Measurements from ENCODE around the gene AVP.
A peak's percentile ranks its signal among the peaks of the same experiment; 100 is the strongest.

The AVP gene

DNA sequence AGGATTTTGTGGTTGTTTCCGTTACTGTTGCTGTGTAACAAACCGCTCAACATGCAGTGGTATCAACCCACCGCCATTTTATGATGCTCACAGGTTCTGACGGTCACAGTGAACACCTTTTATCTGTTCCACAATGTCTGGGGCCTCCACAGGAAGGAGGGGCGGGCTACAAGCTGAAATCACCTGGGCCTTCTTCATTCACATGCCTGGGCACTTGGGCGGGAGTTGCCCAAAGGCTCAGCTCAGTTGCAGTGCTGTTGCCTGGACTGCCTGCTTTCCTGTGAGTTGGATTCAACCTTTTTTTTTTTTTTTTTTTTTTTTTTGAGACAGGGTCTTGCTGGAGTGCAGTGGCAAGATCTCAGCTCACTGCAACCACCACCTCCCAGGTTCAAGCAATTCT is 16.7 kb upstream of the AVP start:
- H3K27me3 Mint-ChIP-seq (ENCODE audit: low read depth, poor library complexity) = peaks cover 16% of the 10 kb centered on the region
- H3K4me1 Mint-ChIP-seq = peaks cover 8% of the 10 kb centered on the region
- H3K27ac Mint-ChIP-seq = no peak overlapping the region
- TF ChIP-seq, protein P1, sequence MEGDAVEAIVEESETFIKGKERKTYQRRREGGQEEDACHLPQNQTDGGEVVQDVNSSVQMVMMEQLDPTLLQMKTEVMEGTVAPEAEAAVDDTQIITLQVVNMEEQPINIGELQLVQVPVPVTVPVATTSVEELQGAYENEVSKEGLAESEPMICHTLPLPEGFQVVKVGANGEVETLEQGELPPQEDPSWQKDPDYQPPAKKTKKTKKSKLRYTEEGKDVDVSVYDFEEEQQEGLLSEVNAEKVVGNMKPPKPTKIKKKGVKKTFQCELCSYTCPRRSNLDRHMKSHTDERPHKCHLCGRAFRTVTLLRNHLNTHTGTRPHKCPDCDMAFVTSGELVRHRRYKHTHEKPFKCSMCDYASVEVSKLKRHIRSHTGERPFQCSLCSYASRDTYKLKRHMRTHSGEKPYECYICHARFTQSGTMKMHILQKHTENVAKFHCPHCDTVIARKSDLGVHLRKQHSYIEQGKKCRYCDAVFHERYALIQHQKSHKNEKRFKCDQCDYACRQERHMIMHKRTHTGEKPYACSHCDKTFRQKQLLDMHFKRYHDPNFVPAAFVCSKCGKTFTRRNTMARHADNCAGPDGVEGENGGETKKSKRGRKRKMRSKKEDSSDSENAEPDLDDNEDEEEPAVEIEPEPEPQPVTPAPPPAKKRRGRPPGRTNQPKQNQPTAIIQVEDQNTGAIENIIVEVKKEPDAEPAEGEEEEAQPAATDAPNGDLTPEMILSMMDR (IDR thresholded peaks at IDR 0.05) = no peak
- H3K36me3 Mint-ChIP-seq (ENCODE audit: low read depth) = no peaks in the 10 kb centered on the region
- H3K9me3 Mint-ChIP-seq = no peaks in the 10 kb centered on the region
- H3K4me3 Mint-ChIP-seq = no peak overlapping the region
- DNase-seq = no peak

DNA sequence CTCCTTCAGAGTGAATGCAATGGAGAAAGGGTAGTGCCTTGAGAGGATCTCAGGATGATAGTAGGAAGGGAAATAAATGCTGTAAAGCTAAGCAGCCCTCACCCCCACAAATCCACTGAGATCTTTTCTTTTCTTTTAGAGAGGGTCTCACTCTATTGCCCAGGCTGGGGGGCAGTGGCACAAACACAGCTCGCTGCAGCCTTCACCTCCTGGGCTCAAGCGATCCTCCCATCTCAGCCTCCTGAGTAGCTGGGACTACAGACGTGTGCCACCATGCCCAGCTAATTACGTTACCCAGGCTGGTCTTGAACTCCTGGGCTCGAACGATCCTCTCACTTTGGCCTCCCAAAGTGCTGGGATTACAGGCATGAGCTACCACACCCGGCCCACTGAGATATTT is 16.0 kb upstream of the AVP start:
- TF ChIP-seq, protein P1 (IDR thresholded peaks at IDR 0.05) = no peak
- H3K9me3 Mint-ChIP-seq = no peaks in the 10 kb centered on the region
- DNase-seq = no peak
- H3K4me3 Mint-ChIP-seq = no peak overlapping the region
- no peaks in the 10 kb centered on the region for H3K36me3 Mint-ChIP-seq (ENCODE audit: low read depth)
- peaks cover 8% of the 10 kb centered on the region for H3K4me1 Mint-ChIP-seq
- H3K27ac Mint-ChIP-seq = no peak overlapping the region
- peaks cover 21% of the 10 kb centered on the region for H3K27me3 Mint-ChIP-seq (ENCODE audit: low read depth, poor library complexity)

DNA sequence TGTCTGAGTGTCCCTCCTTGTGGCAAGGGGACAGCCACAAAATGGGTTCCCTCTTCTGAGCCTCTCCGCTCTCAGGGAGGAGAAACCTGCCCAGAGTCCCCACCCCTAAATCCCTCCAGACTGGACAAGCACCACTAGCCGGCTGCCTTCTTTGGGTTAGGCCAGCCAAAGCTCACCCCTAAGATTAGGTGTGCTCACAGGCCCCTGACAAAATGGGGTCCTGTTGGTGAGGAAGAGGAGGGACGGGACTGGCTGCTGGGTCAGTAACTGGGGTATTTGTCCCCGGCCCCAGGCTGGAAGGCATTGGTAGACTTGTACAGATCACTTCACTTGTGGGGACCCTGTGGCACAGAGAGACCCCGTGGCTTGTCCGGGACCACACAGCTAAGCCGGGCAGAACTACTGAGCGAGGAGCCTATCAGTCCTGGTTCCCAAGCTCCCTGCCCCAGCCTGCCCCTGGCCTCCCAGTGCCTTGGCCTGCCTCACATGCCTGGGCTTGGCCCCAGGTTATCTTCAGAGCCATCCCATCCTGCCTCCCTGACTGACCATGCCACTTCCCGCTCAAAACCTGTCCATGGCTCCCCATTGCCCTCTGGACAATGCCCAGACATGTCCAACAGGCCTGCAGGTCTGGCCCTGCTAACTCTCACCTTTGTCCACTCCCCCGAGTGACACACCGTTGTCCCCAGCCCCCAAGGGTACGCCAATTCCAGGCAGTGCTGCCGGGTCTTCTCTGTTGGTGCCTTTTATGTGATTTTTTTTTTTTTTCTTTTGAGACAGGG is 10.5 kb upstream of the AVP start:
- H3K27ac Mint-ChIP-seq = no peak overlapping the region
- H3K4me3 Mint-ChIP-seq = no peak overlapping the region
- TF ChIP-seq, protein P1 (IDR thresholded peaks at IDR 0.05) = no peak

DNA sequence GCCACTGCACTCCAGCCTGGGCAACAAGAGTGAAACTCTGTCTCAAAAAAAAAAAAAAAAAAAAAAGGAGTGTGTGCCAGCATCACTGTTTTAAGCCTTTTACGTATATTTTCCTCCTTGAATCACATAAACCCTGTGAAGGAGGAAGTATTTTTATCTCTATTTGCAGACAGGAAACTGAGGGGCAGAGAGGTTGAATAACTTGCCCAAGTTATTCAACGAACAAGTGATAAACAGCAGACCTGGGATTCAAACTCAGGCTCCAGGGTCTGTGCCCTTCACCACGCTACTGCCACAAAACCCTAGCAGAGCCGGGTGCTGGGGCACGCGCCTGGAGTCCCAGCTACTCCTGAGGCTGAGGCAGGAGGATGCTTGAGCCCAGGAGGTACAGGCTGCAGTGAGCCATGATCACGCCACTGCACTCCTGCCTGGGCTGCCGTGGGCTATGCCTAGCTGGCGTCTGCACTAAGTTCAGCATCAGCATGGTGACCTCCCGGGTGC is 9.4 kb upstream of the AVP start:
- Mint-ChIP-seq H3K4me3 (no peak overlapping the region), H3K36me3 (ENCODE audit: low read depth) (no peaks in the 10 kb centered on the region), H3K9me3 (peaks cover 5% of the 10 kb centered on the region), H3K27me3 (ENCODE audit: low read depth, poor library complexity) (peaks cover 61% of the 10 kb centered on the region), H3K4me1 (peaks cover 4% of the 10 kb centered on the region), H3K27ac (no peak overlapping the region)
- DNase-seq = no peak
- TF ChIP-seq, protein P1 (IDR thresholded peaks at IDR 0.05) = no peak

More for the DNA sequence above, 10.5 kb upstream of the AVP start:
- H3K27me3 Mint-ChIP-seq (ENCODE audit: low read depth, poor library complexity) = peaks cover 57% of the 10 kb centered on the region
- no peaks in the 10 kb centered on the region for H3K9me3 Mint-ChIP-seq
- H3K36me3 Mint-ChIP-seq (ENCODE audit: low read depth) = no peaks in the 10 kb centered on the region
- H3K4me1 Mint-ChIP-seq = peaks cover 4% of the 10 kb centered on the region
- no peak for DNase-seq

DNA sequence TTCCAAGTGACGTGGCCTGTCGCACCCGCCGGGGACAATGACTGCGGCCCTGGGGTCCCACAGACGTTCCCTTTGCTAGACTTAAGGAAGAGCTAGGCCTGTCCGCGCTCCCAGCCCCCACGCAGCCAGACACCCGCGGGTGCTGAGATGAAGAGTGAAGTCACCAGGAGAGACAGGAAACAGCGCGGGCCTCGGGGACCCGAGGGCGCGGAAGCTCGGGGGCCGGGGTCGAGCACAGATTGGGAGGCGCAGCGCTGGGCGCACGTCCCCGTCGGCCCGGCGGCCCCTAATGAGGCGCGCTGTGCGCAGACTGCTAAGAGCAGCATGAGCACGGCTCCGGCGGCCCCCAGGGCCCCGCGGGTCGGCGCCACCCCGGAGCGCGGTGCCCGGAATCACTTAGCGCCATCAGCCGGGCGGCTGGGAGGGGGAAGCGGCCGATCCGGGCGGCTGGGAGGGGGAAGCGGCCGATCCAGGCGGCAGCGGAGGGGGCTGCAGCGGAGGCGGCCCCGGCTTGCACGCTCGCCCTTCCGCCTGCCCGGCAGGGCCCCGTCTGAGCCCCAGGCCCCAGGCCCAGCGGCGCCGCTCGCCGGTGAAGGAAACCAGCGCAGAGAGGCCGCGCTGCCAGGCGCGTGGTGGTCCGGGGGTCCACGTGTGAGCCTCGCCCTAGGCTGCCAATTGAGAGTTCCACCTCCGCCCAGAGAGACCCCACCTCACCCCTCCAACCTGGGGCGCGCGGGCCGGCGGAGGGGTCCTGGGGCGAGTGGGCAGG is 8.3 kb upstream of the AVP start:
- peaks cover 5% of the 10 kb centered on the region for H3K9me3 Mint-ChIP-seq
- H3K36me3 Mint-ChIP-seq (ENCODE audit: low read depth) = no peaks in the 10 kb centered on the region
- TF ChIP-seq, protein P1 (IDR thresholded peaks at IDR 0.05) = no peak
- peaks cover 68% of the 10 kb centered on the region for H3K27me3 Mint-ChIP-seq (ENCODE audit: low read depth, poor library complexity)
- DNase-seq = peak; percentile 48
- H3K4me3 Mint-ChIP-seq = peak overlapping the region; percentile 80
- H3K27ac Mint-ChIP-seq = no peak overlapping the region
- H3K4me1 Mint-ChIP-seq = peaks cover 4% of the 10 kb centered on the region

Measured in nephron progenitor cell (in vitro differentiated cells).